Measurements from ENCODE around the gene FGR.
"Not testable (repeated sequence)": the region's sequence is repeated elsewhere in the genome, so short reads cannot be mapped to it uniquely, and the experiment has no call there.

FGR gene

DNA sequence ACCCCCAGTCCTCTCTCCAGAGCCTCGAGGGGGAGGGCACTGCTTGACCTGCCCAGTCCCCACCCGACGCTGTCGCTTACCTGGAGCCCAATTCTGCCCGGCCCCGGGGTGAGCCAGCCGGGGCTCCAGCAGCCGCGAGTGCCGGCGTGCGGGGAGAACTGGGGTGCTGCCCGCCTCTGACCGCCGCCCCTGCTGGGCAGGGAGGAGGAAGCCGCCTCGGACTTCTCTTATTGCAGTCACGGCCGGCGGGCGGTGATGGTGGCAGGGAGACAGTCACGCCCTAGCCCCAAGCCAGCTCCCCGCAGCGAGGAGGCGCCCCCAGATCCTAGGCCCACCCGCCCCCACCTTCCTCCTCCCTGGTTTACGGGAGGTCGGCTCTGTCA lies at the start of gene FGR:
Gene FGR, minus strand, starts transcription at position 201 of the 383 bp plus-strand sequence. CDS start 11,269 bp downstream, outside the sequence.
- no peak for DNase-seq

DNA sequence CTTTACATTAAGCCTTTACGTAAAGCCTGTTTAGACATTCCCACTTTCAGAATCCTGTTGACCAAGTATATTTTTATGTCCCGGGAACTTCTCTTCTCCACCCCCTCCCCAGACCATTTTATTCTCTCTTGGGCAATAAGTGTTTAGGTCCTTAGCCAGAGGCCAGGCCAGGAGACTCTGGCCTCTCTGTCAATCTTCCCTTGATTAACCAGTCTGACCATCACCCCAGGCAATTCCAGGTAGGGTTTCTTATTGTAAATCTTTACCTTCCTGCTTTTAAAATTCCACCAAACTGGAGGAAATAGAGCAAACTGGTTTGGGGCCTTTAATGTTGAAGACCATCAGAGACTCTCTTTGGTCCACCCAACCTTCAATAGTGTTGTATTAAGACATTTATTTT lies 49.2 kb upstream of the FGR start:
- no peak for DNase-seq

DNA sequence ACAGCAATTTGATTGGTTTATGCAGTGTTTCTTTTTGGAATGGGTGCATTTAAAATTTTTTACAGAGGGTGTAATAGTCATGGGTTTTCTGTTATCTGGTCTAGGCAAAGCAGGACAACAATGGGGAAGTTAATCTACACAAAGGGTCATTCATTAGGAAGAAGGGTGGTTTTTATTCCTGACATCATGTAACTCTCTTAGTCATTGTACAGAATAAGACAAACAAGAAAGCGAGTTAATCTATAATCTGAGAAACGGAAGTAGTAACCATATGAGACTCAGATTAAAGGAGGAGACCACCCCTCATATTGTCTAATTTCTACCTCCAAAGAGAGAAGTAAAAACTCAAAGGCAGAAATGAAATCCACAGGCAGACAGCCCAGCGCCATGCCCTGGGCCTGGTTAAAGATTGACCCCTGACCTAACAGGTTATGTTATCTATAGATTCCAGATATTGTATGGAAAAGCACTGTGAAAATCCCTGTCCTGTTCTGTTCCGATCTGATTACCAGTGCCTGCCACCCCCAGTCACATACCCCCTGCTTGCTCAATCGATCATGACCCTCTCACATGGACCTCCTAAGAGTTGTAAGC lies 47.5 kb upstream of the FGR start:
- peak; percentile 6 for DNase-seq

DNA sequence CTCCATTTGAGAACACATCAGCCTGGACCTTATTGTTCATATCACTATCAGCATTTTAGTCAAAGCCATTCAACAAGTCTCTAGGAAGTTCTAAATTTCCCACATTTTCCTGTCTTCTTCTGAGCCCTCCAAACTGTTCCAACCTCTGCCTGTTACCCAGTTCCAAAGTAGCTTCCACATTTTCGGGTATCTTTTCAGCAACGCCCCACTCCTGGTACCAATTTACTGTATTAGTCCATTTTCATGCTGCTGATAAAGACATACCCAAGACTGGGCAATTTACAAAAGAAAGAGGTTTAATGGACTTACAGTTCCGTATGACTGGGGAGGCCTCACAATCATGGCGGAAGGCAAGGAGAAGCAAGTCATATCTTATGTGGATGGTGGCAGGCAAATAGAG lies 46.6 kb upstream of the FGR start:
- not testable (repeated sequence) for DNase-seq

DNA sequence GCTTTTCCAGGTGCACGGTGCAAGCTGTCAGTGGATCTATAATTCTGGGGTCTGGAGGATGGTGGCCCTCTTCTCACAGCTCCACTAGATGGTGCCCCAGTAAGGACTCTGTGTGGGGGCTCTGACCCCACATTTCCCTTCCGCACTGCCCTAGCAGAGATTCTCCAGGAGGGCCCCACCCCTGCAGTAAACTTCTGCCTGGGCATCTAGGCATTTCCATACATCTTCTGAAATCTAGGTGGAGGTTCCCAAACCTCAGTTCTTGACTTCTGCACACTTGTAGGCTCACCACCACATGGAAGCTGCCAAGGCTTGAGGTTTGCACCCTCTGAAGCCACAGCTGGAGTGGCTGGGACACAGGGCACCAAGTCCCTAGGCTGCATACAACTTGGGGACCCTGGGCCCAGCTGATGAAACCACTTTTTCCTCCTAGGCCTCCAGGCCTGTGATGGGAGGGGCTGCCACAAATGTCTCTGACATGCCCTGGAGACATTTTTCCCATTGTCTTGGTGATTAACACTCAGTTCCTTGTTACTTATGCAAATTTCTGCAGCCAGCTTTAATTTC lies 45.3 kb upstream of the FGR start:
- not testable (repeated sequence) for DNase-seq

DNA sequence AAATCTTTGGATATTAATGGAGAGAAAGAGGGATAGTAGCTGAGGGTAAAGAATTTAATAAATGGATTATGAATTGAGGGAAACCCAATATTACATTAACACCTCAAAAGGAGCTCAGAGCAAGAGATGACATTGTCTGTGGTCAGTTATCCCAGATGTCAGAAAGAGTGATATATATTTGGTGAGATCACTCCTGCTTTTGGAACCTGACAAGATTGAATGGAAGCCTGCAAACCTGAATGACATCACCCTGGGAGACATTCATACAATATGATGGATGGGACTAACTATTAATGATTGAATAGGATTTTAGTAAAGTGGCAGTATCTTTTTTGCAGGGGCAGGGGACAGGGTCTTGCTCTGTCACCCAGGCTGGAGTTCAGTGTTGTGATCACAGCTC lies 43.8 kb upstream of the FGR start:
- DNase-seq: no peak

DNA sequence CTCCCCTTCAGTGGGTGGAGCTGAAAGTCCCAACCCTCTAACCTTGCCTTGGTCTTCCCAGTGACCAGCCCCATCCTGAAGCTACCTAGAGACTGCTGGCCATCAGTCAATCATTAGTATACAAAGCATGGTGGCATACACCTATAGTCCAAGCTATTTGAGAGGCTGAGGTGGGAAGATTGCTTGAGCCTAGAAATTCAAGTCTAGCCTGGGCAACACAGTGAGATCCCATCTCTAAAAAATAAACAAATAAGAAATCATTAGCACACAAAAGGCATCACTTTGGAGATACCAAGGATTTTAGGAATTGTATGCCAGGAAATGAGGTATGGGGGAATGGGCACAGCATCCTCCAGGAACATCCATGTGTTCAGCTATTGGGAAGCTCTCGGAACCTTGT lies 41.4 kb upstream of the FGR start:
- DNase-seq: no peak

DNA sequence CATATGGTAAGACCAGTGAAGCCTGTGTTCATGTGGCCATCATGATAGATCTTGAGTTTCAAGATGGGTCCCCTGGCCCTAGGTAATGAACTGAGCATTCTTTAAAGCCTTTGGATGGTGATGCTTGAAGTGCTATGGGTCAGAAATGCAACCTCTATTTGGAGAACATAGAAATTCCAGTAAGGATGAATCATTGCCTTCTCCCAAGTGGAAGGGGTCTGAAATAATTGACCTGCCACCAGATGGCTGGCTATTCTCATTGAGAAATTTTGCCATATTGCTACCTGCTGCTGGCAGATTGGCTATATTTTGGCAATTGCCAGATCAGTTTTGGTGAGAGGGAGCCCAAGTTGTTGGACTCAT lies 37.7 kb upstream of the FGR start:
- DNase-seq: no peak

DNA sequence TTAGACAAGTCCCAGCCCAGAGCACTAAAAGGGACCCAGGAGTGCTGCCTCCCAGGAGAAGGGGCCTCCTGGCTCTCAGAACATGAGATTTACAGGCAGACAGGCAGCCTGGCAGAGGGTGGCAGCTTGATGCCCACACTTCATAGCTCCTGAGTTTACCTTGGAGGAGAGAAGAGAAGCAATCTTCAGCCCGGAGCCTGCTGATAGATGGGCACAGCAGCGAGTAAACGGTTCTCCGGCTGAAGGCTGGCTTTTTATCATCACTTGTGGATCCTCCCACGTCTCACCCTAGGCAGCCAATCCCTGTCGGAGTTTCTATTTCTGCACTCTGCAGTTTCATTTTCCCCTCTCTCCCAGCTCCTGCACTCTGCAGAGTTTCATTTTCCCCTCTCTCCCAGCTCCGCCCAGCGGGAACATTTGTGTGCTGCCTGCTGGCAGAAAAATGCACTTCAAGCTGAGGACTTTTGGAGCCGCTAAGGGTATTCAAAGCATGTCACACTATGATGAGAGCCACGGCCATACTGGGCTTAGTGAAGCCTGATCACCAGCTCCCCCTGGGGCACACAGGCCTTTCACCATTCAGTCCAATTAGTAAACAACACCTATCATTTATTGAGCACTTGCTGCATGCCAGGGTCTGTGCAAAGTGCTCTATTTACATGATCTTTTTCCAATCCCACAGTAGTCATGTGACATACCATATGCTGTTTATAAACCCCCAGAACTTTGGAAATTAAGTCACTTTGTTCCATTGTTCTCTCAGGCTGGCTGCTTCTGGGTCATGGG lies 37.2 kb upstream of the FGR start, which contains the start of gene IFI6:
Gene IFI6, minus strand, starts transcription at position 229 of the 786 bp plus-strand sequence. CDS start 2,878 bp downstream, outside the sequence.
- DNase-seq: peak; percentile 95

DNA sequence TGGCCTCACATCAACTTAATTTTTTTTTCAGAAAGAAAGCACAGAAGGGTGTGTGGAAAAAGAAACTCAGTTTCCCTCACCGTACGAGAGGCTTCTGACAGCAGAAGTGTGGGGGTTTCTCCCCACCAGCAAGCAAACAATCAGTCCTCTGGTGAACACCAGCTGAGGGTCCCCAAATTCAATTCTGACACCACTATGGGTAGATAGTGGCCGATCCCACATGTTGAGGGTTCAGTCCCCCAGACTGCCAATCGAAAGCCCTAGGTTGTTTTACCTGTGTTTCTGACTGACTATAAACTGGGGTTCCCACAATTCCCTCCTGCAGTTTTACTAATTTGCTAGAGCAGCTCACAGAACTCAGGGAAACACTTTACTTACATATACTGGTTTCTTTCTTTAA lies 34.9 kb upstream of the FGR start:
- DNase-seq: no peak

DNA sequence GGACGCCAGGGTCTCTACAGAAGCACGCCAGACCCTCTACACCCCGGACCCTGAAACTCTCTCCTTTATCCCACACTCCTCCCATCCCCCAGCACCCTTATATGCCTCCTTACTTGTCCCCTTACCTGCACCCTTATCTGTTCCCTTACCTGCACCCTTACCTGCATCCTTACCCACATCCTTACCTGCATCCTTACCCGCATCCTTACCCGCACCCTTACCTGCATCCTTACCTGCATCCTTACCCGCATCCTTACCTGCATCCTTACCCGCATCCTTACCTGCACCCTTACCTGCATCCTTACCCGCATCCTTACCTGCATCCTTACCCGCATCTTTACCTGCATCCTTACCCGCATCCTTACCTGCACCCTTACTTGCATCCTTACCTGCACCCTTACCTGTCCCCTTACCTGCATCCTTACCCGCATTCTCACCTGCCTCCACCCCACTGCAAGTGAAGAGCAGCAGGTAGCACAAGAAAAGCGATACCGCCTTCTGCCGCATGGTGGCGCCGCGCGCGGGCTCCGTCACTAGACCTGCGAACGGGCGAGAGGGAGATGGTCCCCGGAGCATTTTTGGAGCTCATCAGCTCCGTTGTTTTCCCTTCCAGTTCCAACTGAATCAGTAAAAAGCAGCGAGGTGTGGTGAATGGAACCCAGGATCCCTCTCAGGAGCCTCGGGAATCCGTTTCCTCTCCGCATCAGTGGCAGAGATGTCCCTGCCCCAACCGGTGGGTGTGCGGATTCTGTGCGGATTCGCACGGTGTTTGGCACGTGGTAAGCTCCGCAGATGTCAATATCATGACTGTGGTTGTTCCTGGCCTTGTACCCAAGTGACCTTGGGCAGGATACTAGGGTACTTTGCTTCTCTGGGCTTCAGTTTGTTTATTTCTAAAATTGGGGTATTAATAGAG lies 34.1 kb upstream of the FGR start:
- peak; percentile 42 for DNase-seq

DNA sequence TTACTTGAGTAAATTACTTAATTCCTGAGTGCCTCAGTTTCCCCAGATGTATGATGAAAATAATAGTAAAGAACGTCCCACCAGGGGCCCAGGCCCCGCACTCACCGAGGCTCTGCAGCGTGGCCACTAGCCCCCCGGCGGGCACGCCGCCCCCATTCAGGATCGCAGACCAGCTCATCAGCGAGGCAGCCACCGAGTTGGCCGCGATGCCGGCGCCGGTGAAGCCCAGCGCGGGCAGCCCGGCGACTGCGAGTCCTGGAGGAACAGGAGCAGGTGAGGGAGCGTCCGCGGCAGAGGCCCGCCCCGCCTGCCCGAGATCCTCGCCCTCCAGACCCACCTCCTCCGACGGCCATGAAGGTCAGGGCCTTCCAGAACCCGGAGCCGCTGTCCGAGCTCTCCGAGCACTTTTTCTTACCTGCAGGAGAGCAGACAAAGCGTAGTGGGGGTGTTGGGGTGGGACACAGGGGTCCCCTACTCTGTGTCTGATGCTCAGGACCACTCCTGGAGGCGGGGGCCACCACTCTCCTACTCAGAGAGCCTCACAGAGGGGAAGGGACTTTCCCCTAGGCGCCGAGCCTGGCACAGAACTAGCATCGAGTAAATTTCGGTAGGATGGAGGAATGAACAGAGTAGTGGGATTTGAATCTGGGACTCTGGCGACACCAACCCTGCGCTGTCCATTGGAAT lies 33.3 kb upstream of the FGR start:
- DNase-seq: no peak

DNA sequence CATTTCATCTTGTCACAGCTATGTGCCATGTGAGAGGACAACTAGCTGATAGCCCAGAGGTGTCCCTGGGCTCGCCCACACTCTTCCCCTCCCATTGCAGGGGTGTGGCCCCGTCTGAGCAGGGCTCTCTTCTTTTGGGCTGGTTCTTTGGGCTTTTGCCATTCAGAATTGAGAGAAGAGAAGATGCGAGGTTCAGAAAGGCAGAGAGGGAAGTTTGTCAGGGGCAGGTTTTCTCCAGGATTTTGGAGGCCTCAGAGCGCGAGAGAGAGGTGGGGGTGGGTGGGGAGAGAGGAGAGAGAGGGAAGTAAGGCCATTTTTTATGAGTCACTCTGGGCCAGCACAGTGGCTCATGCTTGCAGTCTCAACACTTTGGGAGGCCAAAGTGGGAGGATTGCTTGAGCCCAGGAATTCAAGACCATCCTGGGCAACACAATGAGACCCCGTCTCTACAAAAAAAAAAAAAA lies 31.8 kb upstream of the FGR start:
- no peak for DNase-seq

DNA sequence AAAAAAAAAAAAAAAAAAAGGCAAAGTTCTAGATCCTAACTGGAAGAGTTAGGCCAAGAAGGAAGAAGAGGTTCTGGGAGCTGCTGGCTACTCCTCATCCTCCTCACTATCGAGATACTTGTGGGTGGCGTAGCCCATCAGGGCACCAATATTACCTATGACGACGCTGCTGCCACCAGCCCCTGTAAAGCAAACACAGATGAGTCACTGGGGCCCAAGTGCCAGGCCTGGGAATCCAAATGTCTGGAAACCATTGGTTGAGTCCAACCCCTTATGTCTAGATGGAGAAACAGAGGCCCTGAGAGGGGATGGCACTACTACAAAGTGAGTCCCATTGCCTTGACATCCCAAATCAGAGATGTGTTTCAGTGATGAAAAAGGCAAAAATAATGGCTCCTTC lies 31.3 kb upstream of the FGR start:
- DNase-seq: no peak

DNA sequence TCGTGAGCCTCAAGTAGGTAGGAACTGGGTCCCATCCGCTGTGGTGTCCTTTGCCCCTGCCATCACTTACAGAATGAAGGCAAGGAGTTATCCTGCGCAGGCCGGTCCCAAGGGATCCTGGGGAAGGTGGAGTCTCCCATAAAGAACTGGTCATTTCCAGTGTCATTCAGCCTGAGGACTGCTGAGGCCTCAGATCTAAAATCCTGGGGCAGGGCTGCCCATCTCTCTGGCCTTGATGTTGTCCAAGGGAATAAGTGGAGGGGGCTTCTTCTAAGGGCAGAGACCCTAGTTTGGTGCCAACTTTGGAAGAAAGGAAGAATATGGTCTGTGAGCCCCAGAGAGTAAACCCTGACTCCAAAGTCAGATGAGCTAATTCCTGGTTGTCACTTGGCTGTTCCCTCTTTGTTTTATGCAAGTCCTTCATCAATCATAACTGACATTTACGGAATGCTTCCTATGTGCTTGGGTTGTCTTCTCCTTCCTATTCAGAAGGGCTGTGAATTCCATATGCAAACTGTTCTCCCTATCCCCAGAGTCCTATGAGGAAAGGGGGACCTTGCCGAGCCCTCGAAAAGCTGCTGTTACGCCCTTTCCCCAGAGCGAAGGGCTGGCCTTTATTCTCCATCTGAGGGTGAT lies 30.1 kb upstream of the FGR start:
- DNase-seq: no peak

DNA sequence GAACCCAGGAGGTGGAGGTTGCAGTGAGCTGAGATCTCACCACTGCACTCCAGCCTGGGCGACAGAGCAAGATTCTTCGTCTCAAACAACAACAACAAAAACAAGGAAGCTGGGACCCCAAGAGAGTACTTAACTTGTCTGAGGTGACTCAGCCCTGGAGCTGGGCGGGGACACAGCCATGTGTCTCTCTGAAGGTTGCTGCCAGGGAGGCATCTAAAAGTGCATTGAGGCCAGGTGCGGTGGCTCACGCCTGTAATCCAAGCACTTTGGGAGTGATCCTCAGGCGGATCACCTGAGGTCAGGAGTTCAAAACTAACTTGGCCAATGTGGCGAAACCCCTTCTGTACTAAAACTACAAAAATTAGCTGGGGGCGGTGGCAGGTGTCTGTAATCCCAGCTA lies 29.3 kb upstream of the FGR start:
- DNase-seq: no peak

DNA sequence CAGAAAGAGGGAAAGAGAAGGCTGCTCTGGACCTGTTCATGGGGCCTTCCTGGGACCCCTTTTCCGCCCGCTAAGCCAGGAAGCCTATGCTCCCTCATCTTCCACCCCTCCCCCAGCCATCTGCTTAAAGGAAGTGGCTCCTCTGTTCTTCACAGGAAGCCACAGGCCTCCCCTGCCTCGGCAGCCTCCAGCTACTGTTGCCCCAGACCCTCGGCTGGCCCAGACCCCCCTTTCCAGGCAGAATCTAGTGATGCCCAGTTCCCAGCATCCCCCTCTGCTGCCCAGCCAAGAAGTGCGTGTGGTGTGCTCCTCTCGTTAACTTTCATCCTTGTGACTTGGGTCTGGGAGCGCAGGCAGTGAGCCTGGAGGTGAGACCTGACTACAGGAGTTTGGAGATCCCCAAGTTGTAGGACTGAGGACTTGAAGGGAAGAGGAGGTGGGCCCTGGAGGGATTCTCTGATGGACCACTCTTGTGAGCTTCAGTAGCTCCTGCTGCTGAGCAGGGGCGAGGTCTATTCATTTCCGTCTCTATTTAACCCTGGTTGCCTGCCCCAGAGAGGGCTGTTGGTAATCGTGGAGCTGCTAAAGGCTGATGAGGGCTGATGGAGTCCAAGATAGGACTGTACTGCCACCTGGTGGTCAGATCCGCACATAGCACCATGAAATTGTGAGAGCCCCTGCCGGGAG lies 27.9 kb upstream of the FGR start:
- peak; percentile 89 for DNase-seq

DNA sequence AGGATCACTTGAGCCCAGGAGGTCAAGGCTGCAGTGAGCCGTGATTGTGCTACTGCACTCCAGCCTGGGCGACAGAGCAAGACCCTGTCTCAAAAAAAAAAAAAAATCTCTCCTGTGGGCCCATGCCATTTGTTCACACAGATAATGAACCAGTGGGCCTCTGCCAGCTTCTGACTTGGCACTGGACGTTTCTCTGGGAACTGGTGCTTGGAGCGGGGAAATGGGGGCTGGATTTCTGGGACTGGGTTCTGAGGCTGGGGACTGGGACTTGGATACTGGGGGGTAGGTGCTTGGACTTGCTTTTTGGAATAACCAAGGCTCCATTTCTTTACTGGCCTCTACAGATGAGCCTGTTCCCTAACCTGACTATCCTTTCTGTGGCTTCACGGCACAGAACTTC lies 27.3 kb upstream of the FGR start:
- DNase-seq: no peak

DNA sequence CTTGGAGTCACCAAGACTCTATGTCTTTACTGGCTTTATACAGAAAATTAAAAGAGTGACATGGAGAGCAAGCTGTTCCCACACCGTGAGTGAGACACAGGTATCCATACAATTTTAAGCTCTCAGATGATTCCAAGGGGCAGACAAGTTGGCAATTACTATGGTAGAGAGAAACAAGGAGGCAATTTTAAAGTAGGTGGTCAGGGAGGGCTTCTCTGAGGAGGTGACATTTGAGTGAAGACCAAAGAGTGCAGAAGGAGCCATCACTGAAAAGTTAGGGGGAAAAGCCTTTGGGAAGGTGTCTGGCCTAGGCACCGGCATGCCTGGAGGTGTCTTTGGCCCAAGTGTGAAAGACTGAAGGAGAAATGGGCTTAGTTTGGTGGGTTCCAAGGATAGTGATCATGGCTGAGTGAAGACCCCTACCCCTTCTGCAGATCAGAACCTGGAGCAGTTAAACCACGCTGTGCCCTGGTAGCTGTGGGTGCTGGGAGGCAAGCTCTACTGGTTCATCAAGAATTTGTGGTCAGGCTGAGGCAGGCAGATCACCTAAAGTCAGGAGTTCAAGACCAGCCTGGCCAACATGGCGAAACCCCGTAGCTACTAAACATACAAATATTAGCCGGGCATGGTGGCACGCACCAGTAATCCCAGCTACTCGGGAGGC lies 26.6 kb upstream of the FGR start:
- DNase-seq: no peak

DNA sequence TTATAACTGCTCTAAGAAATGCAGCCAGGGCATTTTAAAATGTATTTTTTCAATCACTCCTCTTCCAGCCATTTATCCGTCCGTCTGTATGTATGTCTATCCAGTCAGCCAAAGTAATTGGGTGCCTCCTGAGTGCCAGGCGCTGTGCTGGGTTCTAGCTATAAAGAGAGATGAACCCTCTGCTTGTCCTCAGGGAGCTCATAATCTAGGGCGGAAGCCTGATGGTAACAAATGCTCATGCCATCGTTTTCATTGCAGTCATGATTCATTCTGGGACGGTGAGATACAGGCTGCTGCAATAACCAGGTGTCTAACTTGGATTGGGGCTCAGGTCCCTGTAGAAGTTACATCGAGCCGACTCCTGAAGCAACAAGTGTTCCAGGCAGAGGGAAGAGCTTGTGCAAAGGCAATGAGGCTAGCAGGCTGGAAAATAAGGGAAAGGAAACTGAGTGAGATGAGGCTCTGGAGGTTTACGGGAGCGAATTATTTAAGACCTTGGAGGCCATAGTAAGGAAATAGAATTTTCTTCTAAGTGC lies 25.4 kb upstream of the FGR start:
- no peak for DNase-seq

All from midbrain (tissue), 1 donor.